ENCODE data around the gene ESYT2. TPM values are rescaled to one million over a fixed set of nuclear protein-coding genes. Genes with fewer than 3 reads are reported as not detected.
A peak's percentile ranks its signal among the peaks of the same experiment; 100 is the strongest.

The ESYT2 gene
- total RNA-seq, 5 donors from 2014 or later (not counting 1 experiment from before 2014, with no cell fraction given) = 99.0 to 122 (median 116) TPM

- H3K4me3 Mint-ChIP-seq = no peak overlapping the region
- Histone ChIP-seq H3K27ac (ENCODE audit: low read length) (no peak overlapping the region), H3K36me3 (ENCODE audit: control insufficient read depth in 2 of 2, extremely low read depth in 1 of 2, insufficient read depth in 1 of 2, low read length in 1 of 2) (peaks cover 28 to 82% of the 10 kb centered on the region in 2 donors), H3K4me3 (ENCODE audit: control insufficient read depth in 1 of 2, extremely low read depth in 1 of 2, low read length in 1 of 2) (no peak overlapping the region), H3K4me1 (ENCODE audit: control insufficient read depth in 1 of 2, extremely low read depth in 1 of 2, insufficient read depth in 2 of 2, low read length in 2 of 2) (no peaks in the 10 kb centered on the region), H3K27me3 (replicated peaks in 1 of 2; ENCODE audit: control insufficient read depth in 2 of 2, extremely low read depth in 1 of 2, insufficient read depth in 2 of 2, low read length in 1 of 2) (no peaks in the 10 kb centered on the region), H3K9me3 (no peaks in the 10 kb centered on the region)
- POLR2A ChIA-PET = no interaction called here
- peaks cover 0 to 8% (median 6%) of the 10 kb centered on the region in 3 donors for H3K4me1 Mint-ChIP-seq
- 99% methylated on average over 12 of the region's 19 CpGs for WGBS (ENCODE audit: insufficient coverage)
- peaks cover 51% of the 10 kb centered on the region for H3K36me3 Mint-ChIP-seq
- no peak for DNase-seq
- H3K27ac Mint-ChIP-seq = no peak overlapping the region
- H3K9me3 Mint-ChIP-seq = no peaks in the 10 kb centered on the region
- no peaks in the 10 kb centered on the region for H3K27me3 Mint-ChIP-seq
- no peak for ATAC-seq (replicated peaks in 1 of 4)
- CTCF ChIA-PET = no interaction called here
Measured at GRCh38 chr7:158737064-158737695, 92.1 kb downstream of the ESYT2 start.

- Mint-ChIP-seq H3K36me3 (peaks cover 52% of the 10 kb centered on the region), H3K4me1 (peaks cover 0 to 8% (median 6%) of the 10 kb centered on the region in 3 donors), H3K27me3 (no peaks in the 10 kb centered on the region), H3K27ac (peak overlapping the region in 1 of 2 donors; percentile 1), H3K9me3 (no peaks in the 10 kb centered on the region), H3K4me3 (no peak overlapping the region)
- Histone ChIP-seq H3K4me1 (ENCODE audit: control insufficient read depth in 1 of 2, extremely low read depth in 1 of 2, insufficient read depth in 2 of 2, low read length in 2 of 2) (no peaks in the 10 kb centered on the region), H3K9me3 (no peaks in the 10 kb centered on the region), H3K4me3 (ENCODE audit: control insufficient read depth in 1 of 2, extremely low read depth in 1 of 2, low read length in 1 of 2) (no peak overlapping the region), H3K27me3 (replicated peaks in 1 of 2; ENCODE audit: control insufficient read depth in 2 of 2, extremely low read depth in 1 of 2, insufficient read depth in 2 of 2, low read length in 1 of 2) (no peaks in the 10 kb centered on the region), H3K27ac (ENCODE audit: low read length) (no peak overlapping the region), H3K36me3 (ENCODE audit: control insufficient read depth in 2 of 2, extremely low read depth in 1 of 2, insufficient read depth in 1 of 2, low read length in 1 of 2) (peaks cover 24 to 78% of the 10 kb centered on the region in 2 donors)
- WGBS (ENCODE audit: insufficient coverage) = 98% methylated on average over 9 of the region's 12 CpGs
- DNase-seq = no peak
- no peak for ATAC-seq (replicated peaks in 1 of 4)
- CTCF ChIA-PET = no interaction called here
- POLR2A ChIA-PET = no interaction called here
Measured at GRCh38 chr7:158735935-158736334, 93.4 kb downstream of the ESYT2 start.

- Mint-ChIP-seq H3K27me3 (no peaks in the 10 kb centered on the region), H3K4me3 (no peak overlapping the region), H3K4me1 (no peaks in the 10 kb centered on the region), H3K9me3 (no peaks in the 10 kb centered on the region), H3K27ac (peak overlapping the region; percentile 19 to 29), H3K36me3 (peaks cover 52% of the 10 kb centered on the region)
- H3K4me3 ChIP-seq (ENCODE audit: control insufficient read depth in 1 of 2, extremely low read depth in 1 of 2, low read length in 1 of 2) = no peak overlapping the region
- no peak overlapping the region for H3K27ac ChIP-seq (ENCODE audit: low read length)
- no peak for ATAC-seq (replicated peaks in 1 of 4)
- CTCF ChIA-PET = interaction anchor here in 1 of 2 donors (0.5 kb wide), 1 partner anchor 17 kb away, joined by 3 read pairs; no protein-coding TSS in a partner anchor
- H3K4me1 ChIP-seq (ENCODE audit: control insufficient read depth in 1 of 2, extremely low read depth in 1 of 2, insufficient read depth in 2 of 2, low read length in 2 of 2) = no peaks in the 10 kb centered on the region
- H3K9me3 ChIP-seq = no peaks in the 10 kb centered on the region
- WGBS (ENCODE audit: insufficient coverage) = no CpG with 5 or more reads among the region's 6 CpGs
- H3K27me3 ChIP-seq (replicated peaks in 1 of 2; ENCODE audit: control insufficient read depth in 2 of 2, extremely low read depth in 1 of 2, insufficient read depth in 2 of 2, low read length in 1 of 2) = no peaks in the 10 kb centered on the region
- POLR2A ChIA-PET = no interaction called here
- peaks cover 17 to 76% of the 10 kb centered on the region in 2 donors for H3K36me3 ChIP-seq (ENCODE audit: control insufficient read depth in 2 of 2, extremely low read depth in 1 of 2, insufficient read depth in 1 of 2, low read length in 1 of 2)
- DNase-seq = no peak
Measured at GRCh38 chr7:158734861-158735260, 94.4 kb downstream of the ESYT2 start.

DNA sequence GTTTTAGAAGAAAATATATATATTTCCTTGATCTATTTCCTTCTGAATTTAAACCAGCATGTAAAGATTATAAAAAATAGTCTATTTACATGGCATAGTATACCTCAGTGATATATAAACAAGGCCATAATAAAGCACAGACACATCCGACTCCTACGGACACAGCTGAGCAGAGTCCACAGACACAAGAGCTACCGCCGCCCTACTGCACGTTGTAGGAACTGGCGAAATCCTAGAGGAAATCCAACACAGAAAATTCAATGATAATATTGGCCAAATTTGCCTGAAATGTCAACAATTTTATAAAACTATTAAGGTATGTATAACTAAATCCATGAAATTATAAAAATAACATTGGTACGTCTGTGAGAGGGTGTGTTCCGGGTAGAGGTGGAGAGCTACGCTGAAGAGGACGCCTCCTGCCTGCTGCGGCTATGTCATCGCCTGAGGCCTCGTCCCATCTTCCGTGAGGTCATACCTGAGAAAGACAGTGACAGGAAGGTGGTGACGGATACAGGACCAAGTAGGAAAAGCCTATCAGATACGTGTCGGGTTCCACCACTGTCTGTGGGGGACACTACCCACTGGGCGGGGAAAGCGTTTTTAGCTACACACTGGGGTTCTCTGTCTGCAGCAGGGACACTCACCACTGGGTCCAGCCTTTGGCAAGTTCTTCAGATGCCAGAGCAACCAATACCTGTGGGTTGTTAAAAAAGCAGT lies 95.4 kb downstream of the ESYT2 start:
- H3K4me3 Mint-ChIP-seq = no peak overlapping the region
- ATAC-seq (replicated peaks in 1 of 4) = no peak
- WGBS (ENCODE audit: insufficient coverage) = 90% methylated on average over 12 of the region's 19 CpGs
- no peak for DNase-seq
- no peak overlapping the region for H3K27ac ChIP-seq (ENCODE audit: low read length)
- H3K27me3 Mint-ChIP-seq = no peaks in the 10 kb centered on the region
- no peaks in the 10 kb centered on the region for H3K9me3 Mint-ChIP-seq
- ChIA-PET CTCF (interaction anchor here in 1 of 2 donors (0.6 kb wide), 1 partner anchor 33 kb away, joined by 3 read pairs; no protein-coding TSS in a partner anchor), POLR2A (interaction anchor here in 1 of 2 donors (0.6 kb wide), 2 partner anchors 21 to 126 kb away, joined by 3 to 5 read pairs; no protein-coding TSS in a partner anchor)
- no peaks in the 10 kb centered on the region for H3K4me1 Mint-ChIP-seq
- H3K4me3 ChIP-seq (ENCODE audit: control insufficient read depth in 1 of 2, extremely low read depth in 1 of 2, low read length in 1 of 2) = no peak overlapping the region
- H3K4me1 ChIP-seq (ENCODE audit: control insufficient read depth in 1 of 2, extremely low read depth in 1 of 2, insufficient read depth in 2 of 2, low read length in 2 of 2) = no peaks in the 10 kb centered on the region
- H3K27ac Mint-ChIP-seq = peak overlapping the region in 1 of 2 donors; percentile 4
- no peaks in the 10 kb centered on the region for H3K27me3 ChIP-seq (replicated peaks in 1 of 2; ENCODE audit: control insufficient read depth in 2 of 2, extremely low read depth in 1 of 2, insufficient read depth in 2 of 2, low read length in 1 of 2)
- H3K36me3 Mint-ChIP-seq = peaks cover 54% of the 10 kb centered on the region
- peaks cover 13 to 72% of the 10 kb centered on the region in 2 donors for H3K36me3 ChIP-seq (ENCODE audit: control insufficient read depth in 2 of 2, extremely low read depth in 1 of 2, insufficient read depth in 1 of 2, low read length in 1 of 2)
- no peaks in the 10 kb centered on the region for H3K9me3 ChIP-seq

DNA sequence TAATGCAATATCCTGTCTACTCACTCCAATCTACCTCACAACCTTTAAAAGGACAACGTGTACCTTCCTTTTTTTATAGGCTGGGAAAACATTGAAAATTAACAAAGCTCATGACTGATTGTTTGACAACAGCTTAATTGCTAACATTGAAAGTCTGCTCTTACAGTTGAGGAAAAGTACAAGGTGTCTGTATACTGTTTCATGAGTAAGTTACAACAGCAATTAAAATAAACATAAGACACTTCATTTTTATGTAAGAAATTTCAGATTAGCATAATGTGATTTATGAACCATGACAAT lies 96.1 kb downstream of the ESYT2 start:
- H3K36me3 Mint-ChIP-seq = peaks cover 46% of the 10 kb centered on the region
- DNase-seq (no peak), ATAC-seq (replicated peaks in 1 of 4) (no peak)
- Histone ChIP-seq H3K27ac (ENCODE audit: low read length) (no peak overlapping the region), H3K9me3 (no peaks in the 10 kb centered on the region), H3K4me3 (ENCODE audit: control insufficient read depth in 1 of 2, extremely low read depth in 1 of 2, low read length in 1 of 2) (no peak overlapping the region), H3K4me1 (ENCODE audit: control insufficient read depth in 1 of 2, extremely low read depth in 1 of 2, insufficient read depth in 2 of 2, low read length in 2 of 2) (no peaks in the 10 kb centered on the region), H3K36me3 (ENCODE audit: control insufficient read depth in 2 of 2, extremely low read depth in 1 of 2, insufficient read depth in 1 of 2, low read length in 1 of 2) (peaks cover 15 to 66% of the 10 kb centered on the region in 2 donors), H3K27me3 (replicated peaks in 1 of 2; ENCODE audit: control insufficient read depth in 2 of 2, extremely low read depth in 1 of 2, insufficient read depth in 2 of 2, low read length in 1 of 2) (no peaks in the 10 kb centered on the region)
- no CpG with 5 or more reads among the region's 1 CpG for WGBS (ENCODE audit: insufficient coverage)
- no peak overlapping the region for H3K4me3 Mint-ChIP-seq
- H3K9me3 Mint-ChIP-seq = no peaks in the 10 kb centered on the region
- CTCF ChIA-PET = interaction anchor here in 1 of 2 donors (0.6 kb wide), 1 partner anchor 9 kb away, joined by 3 read pairs; no protein-coding TSS in a partner anchor
- H3K4me1 Mint-ChIP-seq = peaks cover 0 to 2% (median 0%) of the 10 kb centered on the region in 3 donors
- POLR2A ChIA-PET = interaction anchor here (0.6 to 1.0 kb wide), 3 partner anchors 13 to 127 kb away, joined by 3 to 5 read pairs (median 4); no protein-coding TSS in a partner anchor
- H3K27me3 Mint-ChIP-seq = no peaks in the 10 kb centered on the region
- no peak overlapping the region for H3K27ac Mint-ChIP-seq

DNA sequence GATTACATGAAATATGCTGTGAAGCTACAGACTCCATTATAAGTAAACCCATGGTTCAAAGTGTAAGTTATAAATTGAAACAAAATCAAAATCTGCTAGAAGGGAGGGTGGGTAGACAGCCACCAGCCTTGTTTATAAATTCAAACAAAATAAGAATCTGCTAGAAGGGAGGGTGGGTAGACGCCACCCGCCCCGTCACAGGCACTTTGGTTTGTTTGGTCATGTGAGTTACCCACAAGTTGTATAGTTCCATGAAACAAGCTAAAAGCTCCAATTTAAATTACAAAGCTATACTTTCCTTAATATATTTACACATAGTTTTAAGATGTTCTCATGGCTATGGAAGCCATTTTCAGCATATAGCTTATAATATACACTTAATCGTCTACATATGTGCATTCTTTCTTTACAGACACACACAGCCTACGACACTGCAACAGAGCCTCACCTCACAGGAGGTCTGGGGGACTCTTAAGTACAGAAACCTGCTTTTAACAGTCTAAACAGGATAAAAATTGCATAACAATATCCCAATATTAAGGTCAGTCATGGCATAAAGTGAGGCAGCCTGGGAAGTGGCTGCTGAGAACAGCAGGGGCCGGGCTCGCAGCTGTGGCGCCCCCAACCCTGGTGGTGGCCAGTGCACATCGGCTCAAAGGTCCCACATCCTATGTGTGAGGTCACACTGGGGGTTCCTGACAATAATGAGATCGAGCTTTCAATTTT lies 96.7 kb downstream of the ESYT2 start:
- peaks cover 10 to 61% of the 10 kb centered on the region in 2 donors for H3K36me3 ChIP-seq (ENCODE audit: control insufficient read depth in 2 of 2, extremely low read depth in 1 of 2, insufficient read depth in 1 of 2, low read length in 1 of 2)
- Mint-ChIP-seq H3K36me3 (peaks cover 46% of the 10 kb centered on the region), H3K27ac (peak overlapping the region; percentile 19 to 34), H3K4me3 (no peak overlapping the region), H3K9me3 (no peaks in the 10 kb centered on the region), H3K27me3 (no peaks in the 10 kb centered on the region), H3K4me1 (peaks cover 0 to 2% (median 0%) of the 10 kb centered on the region in 3 donors)
- ChIA-PET CTCF (interaction anchor here (0.5 to 0.6 kb wide), 2 partner anchors 10 to 151 kb away, joined by 3 read pairs; no protein-coding TSS in a partner anchor), POLR2A (interaction anchor here (0.8 to 1.0 kb wide), 2 partner anchors 13 to 90 kb away, joined by 4 read pairs; no protein-coding TSS in a partner anchor)
- H3K27me3 ChIP-seq (replicated peaks in 1 of 2; ENCODE audit: control insufficient read depth in 2 of 2, extremely low read depth in 1 of 2, insufficient read depth in 2 of 2, low read length in 1 of 2) = no peaks in the 10 kb centered on the region
- H3K4me3 ChIP-seq (ENCODE audit: control insufficient read depth in 1 of 2, extremely low read depth in 1 of 2, low read length in 1 of 2) = no peak overlapping the region
- ATAC-seq (replicated peaks in 1 of 4) (no peak), DNase-seq (no peak)
- 85% methylated on average over 2 of the region's 10 CpGs for WGBS (ENCODE audit: insufficient coverage)
- H3K9me3 ChIP-seq = no peaks in the 10 kb centered on the region
- H3K27ac ChIP-seq (ENCODE audit: low read length) = no peak overlapping the region
- no peaks in the 10 kb centered on the region for H3K4me1 ChIP-seq (ENCODE audit: control insufficient read depth in 1 of 2, extremely low read depth in 1 of 2, insufficient read depth in 2 of 2, low read length in 2 of 2)

Data from T-cell (primary cell).